Astrocyte of the cerebellum (primary cell): ENCODE data around the gene CNTNAP2.

Experiments
- DNase-seq: peaks from one replicate; pipeline ENCODE4 v3.0.0-alpha.2; 2011; ENCODE audit warnings: low read depth
- H3K4me3 ChIP-seq: 2 replicates; pipeline ENCODE4 v1.5.1; 2011; ENCODE audit warnings: mild to moderate bottlenecking, low read depth, low read length, moderate library complexity
- in situ Hi-C: cut with HindIII; loops from 2 replicates; pipeline ENCODE4 v1.10.0; 2017; ENCODE audit warnings: low sequenced_read_pairs
- TF ChIP-seq, protein P1 (sequence below): IDR thresholded peaks from 2 replicates; pipeline ENCODE4 v1.5.1; 2012; ENCODE audit warnings: low read length, low read depth, moderate library complexity, mild to moderate bottlenecking; ENCODE audit errors: missing control alignments

Gene CNTNAP2

GRCh38 chr7:147810269-147810668, 1693.7 kb downstream of the CNTNAP2 start:
- no peak overlapping the region for H3K4me3 ChIP-seq
- TF ChIP-seq, protein P1, sequence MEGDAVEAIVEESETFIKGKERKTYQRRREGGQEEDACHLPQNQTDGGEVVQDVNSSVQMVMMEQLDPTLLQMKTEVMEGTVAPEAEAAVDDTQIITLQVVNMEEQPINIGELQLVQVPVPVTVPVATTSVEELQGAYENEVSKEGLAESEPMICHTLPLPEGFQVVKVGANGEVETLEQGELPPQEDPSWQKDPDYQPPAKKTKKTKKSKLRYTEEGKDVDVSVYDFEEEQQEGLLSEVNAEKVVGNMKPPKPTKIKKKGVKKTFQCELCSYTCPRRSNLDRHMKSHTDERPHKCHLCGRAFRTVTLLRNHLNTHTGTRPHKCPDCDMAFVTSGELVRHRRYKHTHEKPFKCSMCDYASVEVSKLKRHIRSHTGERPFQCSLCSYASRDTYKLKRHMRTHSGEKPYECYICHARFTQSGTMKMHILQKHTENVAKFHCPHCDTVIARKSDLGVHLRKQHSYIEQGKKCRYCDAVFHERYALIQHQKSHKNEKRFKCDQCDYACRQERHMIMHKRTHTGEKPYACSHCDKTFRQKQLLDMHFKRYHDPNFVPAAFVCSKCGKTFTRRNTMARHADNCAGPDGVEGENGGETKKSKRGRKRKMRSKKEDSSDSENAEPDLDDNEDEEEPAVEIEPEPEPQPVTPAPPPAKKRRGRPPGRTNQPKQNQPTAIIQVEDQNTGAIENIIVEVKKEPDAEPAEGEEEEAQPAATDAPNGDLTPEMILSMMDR = no peak
- in situ Hi-C loops = no loop called here
- DNase-seq = no peak

GRCh38 chr7:147811923-147812322, 1695.3 kb downstream of the CNTNAP2 start:
- TF ChIP-seq, protein P1 = no peak
- no peak overlapping the region for H3K4me3 ChIP-seq
- in situ Hi-C loops = no loop called here
- DNase-seq = no peak

DNA sequence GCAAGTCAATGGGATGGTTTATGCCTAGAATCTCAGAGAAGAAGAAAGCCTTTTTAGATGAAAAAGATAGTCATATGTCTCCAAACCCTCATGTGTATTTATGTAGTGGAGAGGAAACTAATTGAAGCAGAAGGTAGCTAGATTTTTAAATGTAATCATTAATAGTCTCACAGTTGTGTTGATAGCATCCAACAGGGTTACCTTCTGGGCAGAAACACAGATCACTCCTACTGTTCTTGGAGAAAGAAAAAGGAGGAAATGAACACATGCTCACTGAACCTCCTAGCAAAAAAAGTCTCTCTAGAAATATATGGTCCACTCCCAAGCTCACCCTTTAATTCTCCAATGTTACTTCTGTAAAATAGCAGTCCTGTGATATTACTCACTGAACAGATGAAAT, 1696.7 kb downstream of the CNTNAP2 start:
- TF ChIP-seq, protein P1 = no peak
- DNase-seq = no peak
- no peak overlapping the region for H3K4me3 ChIP-seq
- in situ Hi-C loops = no loop called here

GRCh38 chr7:147818317-147818716, 1701.7 kb downstream of the CNTNAP2 start:
- in situ Hi-C loops = no loop called here
- TF ChIP-seq, protein P1 = no peak
- no peak overlapping the region for H3K4me3 ChIP-seq
- no peak for DNase-seq

DNA sequence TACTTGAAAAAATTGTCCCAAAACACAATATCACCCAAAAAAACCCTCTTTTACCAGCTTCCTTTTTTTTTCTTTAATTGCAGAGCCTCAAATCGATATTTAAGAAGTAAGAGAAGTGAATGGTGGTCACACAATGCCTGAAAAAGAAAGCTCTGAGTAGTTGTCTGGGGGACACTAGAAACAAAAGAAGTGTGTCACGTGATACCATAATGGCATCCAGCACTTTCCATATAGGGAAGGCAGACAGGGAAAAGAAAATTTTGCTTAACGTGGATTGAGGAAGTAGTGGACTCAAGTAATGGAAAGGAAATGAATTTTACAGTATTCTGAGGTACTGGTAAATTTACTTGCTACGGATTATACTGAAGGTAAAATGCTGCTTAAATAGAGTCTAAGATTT, 1708.1 kb downstream of the CNTNAP2 start:
- no peak for DNase-seq
- in situ Hi-C loops = no loop called here
- TF ChIP-seq, protein P1 = no peak
- H3K4me3 ChIP-seq = no peak overlapping the region

GRCh38 chr7:147829016-147829415, 1712.4 kb downstream of the CNTNAP2 start:
- TF ChIP-seq, protein P1 = no peak
- no peak for DNase-seq
- in situ Hi-C loops = no loop called here
- H3K4me3 ChIP-seq = no peak overlapping the region

- in situ Hi-C loops = no loop called here
- no peak overlapping the region for H3K4me3 ChIP-seq
- DNase-seq = no peak
- TF ChIP-seq, protein P1 = no peak
These were observed 1717.0 kb downstream of the CNTNAP2 start for GRCh38 chr7:147833557-147833956.
